H7 (cell line): ENCODE data around the gene VGLL3. TPM values are rescaled to one million over a fixed set of nuclear protein-coding genes. Genes with fewer than 3 reads are reported as not detected.

Source experiments
- DNase-seq: peaks from one replicate; pipeline ENCODE4 v3.0.0; 2012
- H3K27me3 ChIP-seq: 2 replicates; pipeline ENCODE4 v1.6.0; 2011; ENCODE audit warnings: mild to moderate bottlenecking, low read length; ENCODE audit not compliant: control insufficient read depth, insufficient read depth
- H3K36me3 ChIP-seq: replicated peaks from 2 replicates; pipeline ENCODE4 v1.5.1; 2011; ENCODE audit warnings: low read length; ENCODE audit not compliant: control insufficient read depth, insufficient read depth
- H3K4me3 ChIP-seq: 2 replicates; pipeline ENCODE4 v1.5.1; 2011; ENCODE audit warnings: low read depth, mild to moderate bottlenecking, control low read depth, low read length, moderate library complexity; ENCODE audit not compliant: insufficient read depth
- total RNA-seq: library from RNA; depleted of rRNA; stranded (reverse); fragments of >200 nt; shearing (Covaris generic); gene quantifications from 2 replicates; pipeline ENCODE4 v1.2.3, GENCODE V29; 2014; rRNA removed

The VGLL3 gene
- total RNA-seq, 1 experiment from 2014 or later: 1.5 TPM

GRCh38 chr3:86890741-86891396, 100.1 kb downstream of the VGLL3 start:
- Histone ChIP-seq H3K36me3 (no peaks in the 10 kb centered on the region), H3K27me3 (no peaks in the 10 kb centered on the region), H3K4me3 (no peak overlapping the region)
- DNase-seq: peak; percentile 13

Other genes with a start within 250 kb of the VGLL3 start
- 31.2 and 38.4 TPM in 2 replicates for gene CHMP2B, start 236.2 kb upstream of the VGLL3 start, total RNA-seq